Mesothelial cell of epicardium (in vitro differentiated cells): Measurements from ENCODE around the gene TLCD1. TPM values are rescaled to one million over a fixed set of nuclear protein-coding genes. Genes with fewer than 3 reads are reported as not detected.
"Not testable (repeated sequence)": the region's sequence is repeated elsewhere in the genome, so short reads cannot be mapped to it uniquely, and the experiment has no call there.

Experiments used
- DNase-seq, 2 experiments: peaks; one replicate each; pipeline ENCODE4 v3.0.0; 2021; ENCODE audit warnings: low spot score in 2 of 2; ENCODE audit not compliant: unreplicated experiment in 2 of 2
- H3K27ac Mint-ChIP-seq: 2 replicates; pipeline ENCODE4 v1.8.0; 2021; ENCODE audit warnings: mixed read lengths
- H3K27me3 Mint-ChIP-seq: 2 replicates; pipeline ENCODE4 v1.8.0; 2021; ENCODE audit warnings: low read depth, mixed read lengths
- H3K36me3 Mint-ChIP-seq: 2 replicates; pipeline ENCODE4 v1.8.0; 2021; ENCODE audit warnings: mixed read lengths
- H3K4me1 Mint-ChIP-seq: 2 replicates; pipeline ENCODE4 v1.8.0; 2021; ENCODE audit warnings: mixed read lengths
- H3K4me3 Mint-ChIP-seq: 2 replicates; pipeline ENCODE4 v1.8.0; 2021; ENCODE audit warnings: mild to moderate bottlenecking, moderate library complexity, mixed read lengths
- H3K9me3 Mint-ChIP-seq: 2 replicates; pipeline ENCODE4 v1.8.0; 2021; ENCODE audit warnings: mixed read lengths
- total RNA-seq: library from RNA; stranded (reverse); gene quantifications from 3 replicates; pipeline ENCODE4 v1.2.1, GENCODE V29; 2021
- TF ChIP-seq, protein P1 (sequence below): fragments of 200-600 bp; sonication (generic); IDR thresholded peaks from one replicate; pipeline ENCODE4 v1.5.0; 2021; ENCODE audit warnings: antibody characterized with exemption; ENCODE audit not compliant: unreplicated experiment

The TLCD1 gene
- total RNA-seq, 1 donor from 2014 or later: 2.3 TPM

DNA sequence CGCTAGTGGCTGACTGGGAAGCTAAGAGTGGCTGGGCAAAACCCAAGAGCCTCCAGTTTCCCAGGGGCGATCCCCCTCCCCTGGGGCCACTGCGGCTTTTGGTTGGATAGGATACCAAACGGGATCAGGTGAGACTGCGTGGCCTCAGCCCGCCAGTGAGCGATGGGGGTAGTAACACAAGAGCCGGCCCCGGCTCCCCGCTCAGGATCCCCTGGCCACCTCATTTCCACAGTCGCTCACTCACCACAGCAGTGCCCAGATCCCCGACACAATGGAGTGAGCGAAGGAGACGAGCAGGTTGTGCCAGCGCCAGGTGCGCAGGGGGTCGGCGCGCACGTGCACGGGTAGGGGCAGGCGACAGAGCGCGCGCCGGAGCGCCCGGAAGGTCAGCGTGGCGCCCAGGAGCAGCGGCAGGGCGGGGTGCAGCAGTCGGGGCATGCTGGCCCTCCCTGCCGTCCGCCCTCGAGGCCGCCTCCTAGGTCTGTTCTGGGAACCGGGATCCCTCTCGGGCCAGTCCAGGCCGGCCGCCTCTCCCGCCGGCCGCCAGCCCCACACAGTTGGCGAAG is 290 bp downstream of the TLCD1 start:
- peak overlapping the region; percentile 79 for H3K4me3 Mint-ChIP-seq
- no peaks in the 10 kb centered on the region for H3K27me3 Mint-ChIP-seq
- H3K4me1 Mint-ChIP-seq: peaks cover 47% of the 10 kb centered on the region
- no peaks in the 10 kb centered on the region for H3K9me3 Mint-ChIP-seq
- H3K27ac Mint-ChIP-seq: peak overlapping the region; percentile 92
- TF ChIP-seq, protein P1, sequence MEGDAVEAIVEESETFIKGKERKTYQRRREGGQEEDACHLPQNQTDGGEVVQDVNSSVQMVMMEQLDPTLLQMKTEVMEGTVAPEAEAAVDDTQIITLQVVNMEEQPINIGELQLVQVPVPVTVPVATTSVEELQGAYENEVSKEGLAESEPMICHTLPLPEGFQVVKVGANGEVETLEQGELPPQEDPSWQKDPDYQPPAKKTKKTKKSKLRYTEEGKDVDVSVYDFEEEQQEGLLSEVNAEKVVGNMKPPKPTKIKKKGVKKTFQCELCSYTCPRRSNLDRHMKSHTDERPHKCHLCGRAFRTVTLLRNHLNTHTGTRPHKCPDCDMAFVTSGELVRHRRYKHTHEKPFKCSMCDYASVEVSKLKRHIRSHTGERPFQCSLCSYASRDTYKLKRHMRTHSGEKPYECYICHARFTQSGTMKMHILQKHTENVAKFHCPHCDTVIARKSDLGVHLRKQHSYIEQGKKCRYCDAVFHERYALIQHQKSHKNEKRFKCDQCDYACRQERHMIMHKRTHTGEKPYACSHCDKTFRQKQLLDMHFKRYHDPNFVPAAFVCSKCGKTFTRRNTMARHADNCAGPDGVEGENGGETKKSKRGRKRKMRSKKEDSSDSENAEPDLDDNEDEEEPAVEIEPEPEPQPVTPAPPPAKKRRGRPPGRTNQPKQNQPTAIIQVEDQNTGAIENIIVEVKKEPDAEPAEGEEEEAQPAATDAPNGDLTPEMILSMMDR: no peak
- H3K36me3 Mint-ChIP-seq: peaks cover 10% of the 10 kb centered on the region
- DNase-seq: peak in 1 of 2 experiments; percentile 74

DNA sequence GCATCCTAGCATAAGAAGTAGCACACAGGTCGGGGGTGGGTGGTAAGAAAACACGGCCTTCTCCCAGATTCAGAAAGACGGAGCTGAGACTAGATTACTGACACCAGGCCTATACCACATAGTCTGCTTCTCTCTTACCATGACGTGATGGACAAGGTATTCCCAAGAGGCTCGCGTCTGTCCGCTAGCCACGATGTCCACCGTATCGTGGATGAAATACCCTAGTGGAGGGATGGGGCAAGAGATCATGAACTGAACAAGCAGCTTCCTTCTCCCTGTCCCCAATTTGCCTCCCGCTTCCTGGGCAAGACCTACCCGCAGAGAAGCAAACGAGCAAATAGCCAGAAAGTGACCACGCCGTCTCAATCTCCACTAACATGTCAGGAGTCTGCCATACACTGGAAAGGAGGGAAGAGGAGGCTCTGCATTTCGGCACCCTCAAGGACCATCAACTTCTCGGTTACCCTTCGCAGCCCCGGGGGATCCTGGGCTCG is 820 bp downstream of the TLCD1 start:
- DNase-seq: no peak
- Mint-ChIP-seq H3K36me3 (peaks cover 13% of the 10 kb centered on the region), H3K27me3 (no peaks in the 10 kb centered on the region), H3K27ac (peak overlapping the region; percentile 92), H3K4me3 (peak overlapping the region; percentile 79), H3K4me1 (peaks cover 53% of the 10 kb centered on the region), H3K9me3 (no peaks in the 10 kb centered on the region)
- TF ChIP-seq, protein P1: no peak

DNA sequence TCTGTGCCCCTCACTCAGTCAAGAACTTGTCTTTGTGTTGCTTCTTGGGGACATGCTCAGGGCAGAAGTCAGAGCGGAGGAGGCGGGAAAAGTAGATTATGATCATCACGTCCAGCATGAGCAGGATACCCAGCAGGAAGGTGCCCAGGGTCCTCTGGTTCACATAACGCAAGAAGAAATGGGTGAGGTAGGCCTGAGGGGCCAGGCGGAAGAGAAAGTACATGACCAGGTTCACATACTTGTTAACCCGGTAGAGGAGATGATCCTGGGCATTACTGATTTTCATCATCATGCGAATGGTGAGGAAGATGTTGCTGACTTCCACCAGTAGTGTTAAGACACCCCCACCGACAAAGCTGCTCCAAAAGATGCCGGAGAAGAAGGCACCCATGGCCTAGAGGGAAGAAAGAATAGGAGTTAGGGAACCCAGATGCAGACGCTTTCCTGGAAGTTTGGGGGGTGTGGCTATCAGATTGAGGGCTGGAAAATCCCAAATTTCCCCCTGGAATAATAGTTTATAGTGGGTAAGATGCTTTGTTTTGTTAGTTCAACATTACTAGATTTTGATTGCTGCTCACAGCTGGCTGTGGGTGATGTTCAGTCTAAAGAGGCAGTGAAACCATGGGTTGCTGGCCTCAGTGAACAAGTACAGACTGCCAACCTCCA is 1.4 kb downstream of the TLCD1 start:
- DNase-seq: no peak
- Mint-ChIP-seq H3K36me3 (peaks cover 13% of the 10 kb centered on the region), H3K4me3 (peak overlapping the region; percentile 79), H3K4me1 (peaks cover 58% of the 10 kb centered on the region), H3K27me3 (no peaks in the 10 kb centered on the region), H3K27ac (peak overlapping the region; percentile 92), H3K9me3 (no peaks in the 10 kb centered on the region)
- TF ChIP-seq, protein P1: no peak

- not testable (repeated sequence) for H3K9me3 Mint-ChIP-seq, H3K27me3 Mint-ChIP-seq, H3K4me3 Mint-ChIP-seq, DNase-seq
- Mint-ChIP-seq H3K36me3 (peaks cover 13% of the 10 kb centered on the region), H3K27ac (peak overlapping the region; percentile 92), H3K4me1 (peaks cover 61% of the 10 kb centered on the region)
Observed at GRCh38 chr17:28723836-28724499, 2.1 kb downstream of the TLCD1 start.

GRCh38 chr17:28723159-28723835 is 2.7 kb downstream of the TLCD1 start:
- TF ChIP-seq, protein P1: no peak
- H3K4me1 Mint-ChIP-seq: peaks cover 64% of the 10 kb centered on the region
- H3K36me3 Mint-ChIP-seq: peaks cover 13% of the 10 kb centered on the region
- DNase-seq: no peak
- no peaks in the 10 kb centered on the region for H3K27me3 Mint-ChIP-seq
- H3K9me3 Mint-ChIP-seq: no peaks in the 10 kb centered on the region
- no peak overlapping the region for H3K4me3 Mint-ChIP-seq
- H3K27ac Mint-ChIP-seq: no peak overlapping the region
